GM18505 (cell line): Measurements from ENCODE around the gene CPA5.
"Not testable (repeated sequence)": the region's sequence is repeated elsewhere in the genome, so short reads cannot be mapped to it uniquely, and the experiment has no call there.

Source experiments
- ATAC-seq: cut with Tn5 transposase; IDR thresholded peaks from one replicate; pipeline ENCODE4 v1.9.1; 2021; ENCODE audit not compliant: unreplicated experiment
- POLR2A ChIP-seq: IDR thresholded peaks from 4 replicates; pipeline ENCODE4 v1.6.1; 2011; ENCODE audit warnings: borderline replicate concordance; ENCODE audit not compliant: insufficient read depth, insufficient read length; ENCODE audit errors: extremely low read depth

CPA5 gene

DNA sequence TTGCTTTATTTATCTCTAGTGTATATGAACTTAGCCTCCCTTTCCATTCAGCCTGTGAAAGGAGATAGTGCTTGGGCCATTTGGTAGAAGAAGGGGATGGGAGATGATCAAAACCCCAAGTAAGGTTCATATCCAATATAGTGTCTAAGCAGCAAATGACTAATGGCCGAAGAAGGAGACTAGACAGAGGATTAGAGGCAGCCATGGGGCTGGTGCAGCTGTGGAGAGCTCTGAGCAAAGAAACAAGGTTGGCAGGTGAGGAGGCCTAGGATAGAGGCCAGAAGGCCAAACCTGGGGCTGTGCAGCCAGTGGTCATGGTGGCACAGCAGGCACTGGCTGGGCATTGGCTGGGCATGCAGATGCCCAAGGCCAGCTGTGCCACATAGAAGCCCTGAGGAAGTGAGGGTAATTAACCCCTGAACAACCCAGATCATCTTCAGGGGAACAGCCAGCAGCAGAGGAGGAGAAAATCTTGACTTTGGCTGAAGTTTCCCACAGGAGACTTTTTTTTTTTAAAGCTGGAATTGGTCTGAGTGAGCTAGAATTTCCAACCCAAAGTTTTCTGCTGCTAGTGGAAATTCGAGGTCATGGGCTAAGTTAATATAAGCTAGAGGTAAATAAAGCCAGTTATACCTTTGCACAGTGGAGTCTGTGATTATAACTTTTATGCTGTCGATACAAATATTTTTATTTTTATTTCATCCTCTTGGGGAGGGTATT lies 25.4 kb downstream of the CPA5 start:
- no peak for TF ChIP-seq POLR2A
- ATAC-seq: no peak

DNA sequence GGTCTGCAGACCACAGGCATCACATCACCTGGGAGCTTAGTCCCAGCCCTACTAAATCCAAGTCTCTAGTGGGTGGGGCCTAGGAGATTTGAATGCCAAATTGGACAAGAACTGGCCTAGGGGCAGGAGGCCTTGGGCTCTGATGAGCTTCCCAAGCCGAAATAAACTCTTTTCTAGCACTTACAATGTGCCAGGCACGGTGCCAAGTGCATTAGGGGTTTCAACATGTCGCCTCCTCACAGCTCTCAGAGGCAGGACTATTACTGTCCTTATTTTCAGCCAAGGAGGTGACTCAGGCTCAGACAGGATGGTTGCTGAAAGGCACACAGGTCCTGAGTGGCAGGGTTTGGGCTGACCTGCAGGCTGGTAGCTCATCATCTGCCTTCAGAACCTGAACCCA lies 26.4 kb downstream of the CPA5 start:
- no peak for TF ChIP-seq POLR2A
- ATAC-seq: no peak

DNA sequence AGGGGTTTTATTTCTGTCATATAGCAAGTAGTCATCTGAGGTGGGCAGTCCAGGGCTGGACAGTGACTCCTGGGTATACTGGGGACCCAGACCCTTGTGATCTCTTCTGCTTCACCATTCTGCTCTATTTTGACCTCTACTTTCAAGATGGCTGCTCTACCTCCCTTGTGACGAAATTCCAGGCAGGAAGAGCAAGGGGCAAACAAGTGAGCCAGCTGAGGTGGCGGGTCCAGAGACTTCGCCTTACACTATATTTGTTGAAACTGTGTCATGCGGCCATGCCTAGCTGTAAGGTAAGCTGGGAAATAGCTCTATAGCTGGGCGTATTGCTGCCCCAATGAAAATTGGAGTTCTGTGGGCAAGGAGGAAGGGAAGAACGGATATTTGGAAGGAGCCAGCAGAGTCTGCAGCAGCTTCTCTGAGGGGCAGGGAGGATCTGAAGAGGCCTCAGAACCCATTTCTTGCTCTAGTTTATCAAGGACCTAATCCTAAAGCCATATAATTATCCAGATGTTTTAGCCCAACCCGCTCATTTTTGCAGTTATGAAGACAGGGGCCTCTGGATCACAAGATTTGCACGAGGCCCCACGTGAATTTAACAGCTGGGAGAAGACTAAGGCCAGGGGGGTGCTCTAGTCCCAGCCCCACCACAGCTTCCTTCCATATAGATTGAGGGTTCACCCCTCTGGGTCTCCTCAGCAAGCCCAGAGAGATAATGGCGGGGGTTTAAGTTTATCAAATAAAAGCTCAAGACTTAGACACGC lies 28.0 kb downstream of the CPA5 start:
- no peak for TF ChIP-seq POLR2A
- ATAC-seq: no peak

DNA sequence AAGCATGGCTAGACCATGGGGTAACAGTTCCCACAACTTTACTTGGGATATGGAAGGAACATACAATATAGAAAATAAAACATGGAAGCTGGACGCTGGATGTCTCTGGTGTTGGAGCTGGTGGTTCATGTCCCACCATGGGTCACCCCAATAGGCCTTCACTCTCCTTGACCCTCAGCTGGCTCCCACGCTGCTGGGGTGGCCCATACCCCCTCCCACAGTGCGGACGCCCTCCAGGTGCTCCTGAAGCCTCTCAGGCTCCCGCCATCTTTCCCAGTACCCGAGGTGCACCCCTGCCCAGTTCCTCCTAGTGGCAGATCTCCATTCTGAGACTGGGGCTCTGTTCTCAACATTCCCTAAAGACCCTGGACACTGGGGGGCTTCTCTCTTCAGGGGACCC lies 29.9 kb downstream of the CPA5 start:
- TF ChIP-seq POLR2A: no peak
- ATAC-seq: no peak

DNA sequence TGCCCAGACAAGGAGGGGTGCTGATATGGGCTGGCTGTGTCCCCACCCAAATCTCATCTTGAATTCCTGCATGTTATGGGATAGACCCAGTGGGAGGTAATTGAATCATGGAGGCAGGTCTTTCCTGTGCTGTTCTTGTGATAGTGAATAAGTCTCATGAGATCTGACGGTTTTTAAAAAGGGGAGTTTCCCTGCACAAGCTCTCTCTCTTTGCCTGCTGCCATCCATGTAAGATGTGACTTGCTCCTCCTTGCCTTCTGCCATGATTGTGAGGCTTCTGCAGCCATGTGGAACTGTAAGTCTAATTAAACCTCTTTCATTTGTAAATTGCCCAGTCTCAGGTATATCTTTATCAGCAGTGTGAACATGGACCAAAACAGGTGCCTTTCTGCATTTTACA lies 31.8 kb downstream of the CPA5 start:
- not testable (repeated sequence) for ATAC-seq

DNA sequence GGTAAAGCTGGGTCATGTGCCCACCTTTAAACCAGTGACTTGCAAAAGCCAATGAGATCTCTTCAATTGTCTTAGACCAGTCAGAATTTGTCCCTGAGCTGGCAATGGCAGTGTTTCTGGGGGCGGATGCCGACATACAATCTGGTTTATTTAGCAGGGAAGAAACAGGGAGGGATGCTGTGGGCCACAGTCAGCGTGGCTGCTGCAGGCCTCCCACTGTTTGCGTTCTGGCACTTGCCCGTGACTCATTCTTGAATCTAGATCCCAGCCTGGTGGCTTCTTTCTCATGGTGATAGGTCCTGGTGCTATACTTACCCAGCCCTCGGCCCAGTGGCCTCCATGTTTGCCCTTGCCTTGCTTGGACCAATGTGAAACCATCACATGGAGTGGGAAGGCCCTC lies 32.6 kb downstream of the CPA5 start:
- no peak for ATAC-seq
- TF ChIP-seq POLR2A: no peak

DNA sequence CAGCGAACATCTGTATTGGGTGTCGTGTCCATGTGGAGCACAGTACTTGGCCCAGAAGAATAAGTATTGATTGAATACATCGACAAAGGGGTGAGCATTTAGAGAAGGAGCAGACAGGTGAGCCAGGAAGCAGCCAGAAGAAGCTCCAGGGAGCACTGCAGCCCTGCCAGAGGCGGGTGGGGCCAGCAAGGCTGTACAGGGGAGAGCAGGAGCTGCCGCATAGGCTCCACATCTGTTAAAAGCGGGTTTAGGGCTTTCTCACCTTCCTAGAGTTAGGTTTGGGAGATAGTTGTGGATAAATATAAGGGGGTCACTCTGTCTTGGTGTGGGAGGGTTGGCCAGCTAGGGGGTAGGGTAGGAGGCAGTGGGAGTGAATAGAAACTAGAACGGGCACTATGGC lies 34.4 kb downstream of the CPA5 start:
- no peak for TF ChIP-seq POLR2A
- ATAC-seq: no peak

DNA sequence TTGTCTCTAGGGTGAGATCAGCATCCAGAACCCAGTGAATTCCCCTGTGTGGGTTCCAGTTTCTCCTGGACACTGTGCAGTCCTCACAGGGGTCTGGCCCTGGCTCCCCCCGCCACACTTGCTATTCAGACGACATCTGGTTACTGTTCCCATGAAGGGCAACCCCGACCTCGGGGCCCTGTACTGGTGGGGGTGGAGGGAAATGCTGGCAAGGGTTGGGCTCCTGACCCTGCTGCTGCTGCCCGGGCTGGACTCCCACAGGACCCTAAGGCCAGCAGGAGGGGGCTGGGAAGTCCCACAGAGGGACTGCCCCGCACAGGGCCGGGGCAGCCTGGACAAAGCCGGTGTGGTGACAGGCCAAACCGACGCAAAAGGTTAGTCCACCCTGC lies 34.9 kb downstream of the CPA5 start:
- TF ChIP-seq POLR2A: no peak
- no peak for ATAC-seq

DNA sequence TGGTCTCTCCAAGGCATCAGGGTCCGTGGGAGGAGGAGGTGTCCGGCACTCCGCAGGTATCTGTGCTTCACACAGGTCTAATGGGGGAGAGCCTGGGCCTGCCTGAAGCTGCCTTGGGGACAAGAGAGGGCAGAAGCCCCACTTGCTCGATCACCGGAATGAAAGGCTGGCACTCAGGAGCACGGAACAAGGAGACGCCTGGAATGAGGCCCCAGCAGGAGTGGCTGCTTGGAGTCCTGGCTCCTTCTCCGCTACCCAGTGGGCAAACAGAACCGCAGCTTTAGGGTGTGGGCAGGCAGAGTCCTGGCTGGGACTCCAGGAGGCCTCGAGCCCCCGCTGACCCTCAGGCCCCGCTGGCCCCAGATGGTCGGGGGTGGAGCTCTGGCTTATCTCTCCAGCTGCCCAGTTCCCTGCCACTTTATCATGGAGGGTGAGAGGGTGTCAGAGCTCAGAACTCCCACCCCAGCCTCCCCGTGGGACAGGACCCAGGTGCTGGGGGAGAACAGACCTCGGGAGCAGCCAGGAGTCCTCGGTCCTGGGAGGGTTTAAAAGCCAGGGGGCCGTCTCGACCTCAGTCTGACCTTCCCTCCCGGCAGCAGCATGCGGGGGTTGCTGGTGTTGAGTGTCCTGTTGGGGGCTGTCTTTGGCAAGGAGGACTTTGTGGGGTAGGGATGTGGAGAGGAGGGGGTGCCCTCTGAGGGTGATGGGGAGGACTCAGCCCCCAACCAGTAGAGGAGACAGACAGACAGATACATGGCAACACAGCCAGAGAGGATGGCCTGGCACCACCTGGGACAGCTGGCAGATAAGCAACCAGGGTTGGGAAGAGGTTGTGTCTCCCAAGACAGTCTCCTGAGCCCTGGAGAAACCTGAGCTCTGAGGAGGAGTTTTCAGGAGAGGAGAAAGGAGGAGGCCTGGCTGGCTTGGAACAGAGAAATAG lies 35.6 kb downstream of the CPA5 start, which contains the start of gene CPA1:
Gene CPA1, plus strand, starts transcription at position 574 of the 940 bp plus-strand sequence. Its CDS starts 27 bp downstream, at position 601.
- ATAC-seq: no peak
- TF ChIP-seq POLR2A: no peak

DNA sequence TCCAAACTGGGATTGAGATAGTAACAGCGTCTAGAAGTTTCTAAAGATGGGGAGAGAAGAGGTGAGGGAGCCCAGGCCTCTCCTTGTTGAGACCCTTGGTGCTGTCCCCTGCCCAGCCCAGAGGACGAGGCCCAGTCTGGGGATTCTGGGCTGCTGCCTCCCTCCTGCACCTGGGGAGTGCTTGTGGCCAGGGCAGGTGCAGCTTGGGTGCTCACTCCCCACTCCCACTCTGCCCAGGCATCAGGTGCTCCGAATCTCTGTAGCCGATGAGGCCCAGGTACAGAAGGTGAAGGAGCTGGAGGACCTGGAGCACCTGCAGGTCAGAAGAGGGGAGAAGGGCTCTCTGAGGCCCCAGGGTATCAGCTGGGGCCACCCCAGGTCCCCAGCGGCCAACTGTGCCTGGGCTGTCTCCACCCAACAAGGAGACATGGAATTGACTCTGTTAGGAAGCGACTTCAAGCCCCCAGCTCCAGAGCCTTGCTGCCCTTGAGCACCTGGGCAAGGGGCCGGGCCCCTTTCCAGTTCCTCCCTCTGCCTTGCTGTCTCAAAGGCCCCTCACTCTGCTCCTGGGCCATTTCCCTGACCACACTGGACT lies 36.3 kb downstream of the CPA5 start:
- no peak for TF ChIP-seq POLR2A
- ATAC-seq: no peak

DNA sequence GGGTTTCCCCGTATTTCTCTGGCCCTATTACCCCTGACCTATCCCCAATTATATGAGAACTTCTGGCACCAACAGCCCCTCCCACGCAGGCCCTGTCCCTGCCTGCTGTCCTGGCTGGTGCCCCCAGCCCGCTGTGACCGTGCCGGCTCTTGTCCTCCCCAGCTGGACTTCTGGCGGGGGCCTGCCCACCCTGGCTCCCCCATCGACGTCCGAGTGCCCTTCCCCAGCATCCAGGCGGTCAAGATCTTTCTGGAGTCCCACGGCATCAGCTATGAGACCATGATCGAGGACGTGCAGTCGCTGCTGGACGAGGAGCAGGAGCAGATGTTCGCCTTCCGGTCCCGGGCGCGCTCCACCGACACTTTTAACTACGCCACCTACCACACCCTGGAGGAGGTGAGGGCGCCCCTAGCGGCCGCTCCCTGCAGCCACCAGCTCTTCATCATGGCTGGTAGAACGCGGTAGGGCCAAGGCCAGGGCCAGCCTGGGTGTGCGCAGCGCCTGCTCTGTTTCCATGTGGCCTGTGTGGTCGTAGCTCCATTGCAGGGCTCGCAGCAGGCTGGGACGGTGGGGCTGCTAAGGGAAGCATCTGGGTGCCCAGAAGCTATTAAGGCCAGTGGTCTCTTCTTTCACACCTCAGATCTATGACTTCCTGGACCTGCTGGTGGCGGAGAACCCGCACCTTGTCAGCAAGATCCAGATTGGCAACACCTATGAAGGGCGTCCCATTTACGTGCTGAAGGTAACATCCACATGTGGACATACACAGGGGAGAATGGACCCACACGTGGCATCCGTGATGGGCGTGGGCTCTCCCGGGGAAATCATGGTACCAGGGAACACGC lies 37.1 kb downstream of the CPA5 start:
- no peak for ATAC-seq

More for the DNA sequence above, 37.1 kb downstream of the CPA5 start:
- no peak for TF ChIP-seq POLR2A
